DND-41 (cell line): ENCODE results near the gene PACSIN1.

Source experiments
- ATAC-seq: fragments of 200-7000 bp; cut with Tn5 transposase; 3 replicates; pipeline ENCODE4 v1.9.1; 2021; ENCODE audit warnings: low read depth; ENCODE audit not compliant: insufficient read depth
- DNase-seq: peaks from one replicate; pipeline ENCODE4 v3.0.0-alpha.2; 2020
- H2AFZ ChIP-seq: 2 replicates; pipeline ENCODE4 v1.6.0; 2012; ENCODE audit warnings: low read depth, low read length
- H3K27ac ChIP-seq: 2 replicates; pipeline ENCODE4 v1.5.1; 2012; ENCODE audit warnings: low read length, inconsistent platforms
- H3K27me3 ChIP-seq: fragments of 200-600 bp; sonication (generic); 2 replicates; pipeline ENCODE4 v1.6.0; 2012; ENCODE audit warnings: low read length, mild to moderate bottlenecking, inconsistent platforms; ENCODE audit not compliant: insufficient read depth, poor library complexity
- H3K36me3 ChIP-seq: 2 replicates; pipeline ENCODE4 v1.5.1; 2012; ENCODE audit warnings: low read length, inconsistent platforms; ENCODE audit not compliant: insufficient read depth
- H3K4me1 ChIP-seq: 2 replicates; pipeline ENCODE4 v1.5.1; 2012; ENCODE audit warnings: mild to moderate bottlenecking, low read length; ENCODE audit not compliant: insufficient read depth
- H3K4me2 ChIP-seq: 2 replicates; pipeline ENCODE4 v1.6.0; 2012; ENCODE audit warnings: mild to moderate bottlenecking, moderate library complexity, low read length, inconsistent platforms; ENCODE audit not compliant: insufficient read depth
- H3K4me3 ChIP-seq, 2 experiments: fragments of 200-600 bp in 1 of 2; shearing (Covaris generic) in 1 of 2; 2 replicates each; pipeline ENCODE4 v1.5.1; 2012 to 2016; ENCODE audit warnings: inconsistent platforms in 2 of 2, low read length in 2 of 2, mild to moderate bottlenecking in 2 of 2, low read depth in 1 of 2, moderate library complexity in 1 of 2
- H3K79me2 ChIP-seq: 2 replicates; pipeline ENCODE4 v1.6.0; 2012; ENCODE audit warnings: low read length, inconsistent platforms; ENCODE audit not compliant: insufficient read depth
- H3K9ac ChIP-seq: 2 replicates; pipeline ENCODE4 v1.6.0; 2012; ENCODE audit warnings: low read depth, mild to moderate bottlenecking, inconsistent platforms, low read length, moderate library complexity
- H3K9me3 ChIP-seq: 2 replicates; pipeline ENCODE4 v1.5.1; 2012; ENCODE audit warnings: low read length, moderate library complexity, mild to moderate bottlenecking, inconsistent platforms; ENCODE audit not compliant: insufficient read depth, severe bottlenecking
- H4K20me1 ChIP-seq: 2 replicates; pipeline ENCODE4 v1.6.0; 2012; ENCODE audit warnings: low read length; ENCODE audit not compliant: insufficient read depth
- CTCF ChIP-seq: IDR thresholded peaks from 2 replicates; pipeline ENCODE4 v1.5.1; 2012; ENCODE audit warnings: borderline replicate concordance, low read length, moderate library complexity, mild to moderate bottlenecking; ENCODE audit not compliant: poor library complexity, severe bottlenecking; ENCODE audit errors: extremely low read depth
- EZH2 ChIP-seq: IDR thresholded peaks from 3 replicates; pipeline ENCODE4 v1.6.1; 2012; ENCODE audit warnings: borderline replicate concordance, low read depth, mild to moderate bottlenecking, moderate library complexity, low read length, inconsistent platforms; ENCODE audit not compliant: severe bottlenecking

The PACSIN1 gene

GRCh38 chr6:34466242-34467185, 638 bp downstream of the PACSIN1 start:
- Histone ChIP-seq H3K9ac (no peak overlapping the region), H3K79me2 (no peaks in the 10 kb centered on the region), H4K20me1 (peaks cover 3% of the 10 kb centered on the region), H3K27me3 (peaks cover 26% of the 10 kb centered on the region), H3K4me3 (no peak overlapping the region; a peak in 1 of 4 replicates), H3K4me2 (peak overlapping the region; percentile 33; the same call in 1 of the 2 replicates), H2AFZ (no peak overlapping the region), H3K4me1 (0 out of 2 replicates have a peak, but pooled peaks cover 2% of the 10 kb centered on the region), H3K27ac (no peak overlapping the region), H3K9me3 (no peaks in the 10 kb centered on the region), H3K36me3 (no peaks in the 10 kb centered on the region)
- ATAC-seq = no peak
- TF ChIP-seq EZH2 (peak; percentile 34), CTCF (no peak)
- DNase-seq = no peak

- no peak for ATAC-seq
These were observed 2.6 kb downstream of the PACSIN1 start for GRCh38 chr6:34468378-34468892.

GRCh38 chr6:34469499-34469898, 3.6 kb downstream of the PACSIN1 start:
- Histone ChIP-seq H3K4me3 (no peak overlapping the region), H3K4me2 (no peak overlapping the region), H3K27me3 (peaks cover 21% of the 10 kb centered on the region), H3K4me1 (0 out of 2 replicates have a peak, but pooled peaks cover 2% of the 10 kb centered on the region), H2AFZ (no peak overlapping the region), H3K36me3 (no peaks in the 10 kb centered on the region), H3K9ac (no peak overlapping the region), H3K9me3 (no peaks in the 10 kb centered on the region), H4K20me1 (no peaks in the 10 kb centered on the region; the same call in 1 of the 2 replicates), H3K79me2 (no peaks in the 10 kb centered on the region), H3K27ac (no peak overlapping the region)
- ATAC-seq (no peak), DNase-seq (no peak)
- TF ChIP-seq CTCF (no peak), EZH2 (no peak)

More at GRCh38 chr6:34468378-34468892, 2.6 kb downstream of the PACSIN1 start:
- Histone ChIP-seq H3K9ac (no peak overlapping the region), H3K4me2 (no peak overlapping the region), H3K4me1 (0 out of 2 replicates have a peak, but pooled peaks cover 2% of the 10 kb centered on the region), H3K36me3 (no peaks in the 10 kb centered on the region), H3K27me3 (peaks cover 21% of the 10 kb centered on the region), H3K79me2 (no peaks in the 10 kb centered on the region), H3K9me3 (no peaks in the 10 kb centered on the region), H2AFZ (no peak overlapping the region), H3K4me3 (no peak overlapping the region), H4K20me1 (no peaks in the 10 kb centered on the region; the same call in 1 of the 2 replicates), H3K27ac (no peak overlapping the region)
- DNase-seq = no peak
- TF ChIP-seq CTCF (no peak), EZH2 (no peak)
